DND-41 (cell line): ENCODE data around the gene DGKB.

Source experiments
- EZH2 ChIP-seq: IDR thresholded peaks from 3 replicates; pipeline ENCODE4 v1.6.1; 2012; ENCODE audit warnings: borderline replicate concordance, low read depth, mild to moderate bottlenecking, moderate library complexity, low read length, inconsistent platforms; ENCODE audit not compliant: severe bottlenecking
- TF ChIP-seq, protein P1 (sequence below): IDR thresholded peaks from 2 replicates; pipeline ENCODE4 v1.5.1; 2012; ENCODE audit warnings: borderline replicate concordance, low read length, moderate library complexity, mild to moderate bottlenecking; ENCODE audit not compliant: poor library complexity, severe bottlenecking; ENCODE audit errors: extremely low read depth

DNA sequence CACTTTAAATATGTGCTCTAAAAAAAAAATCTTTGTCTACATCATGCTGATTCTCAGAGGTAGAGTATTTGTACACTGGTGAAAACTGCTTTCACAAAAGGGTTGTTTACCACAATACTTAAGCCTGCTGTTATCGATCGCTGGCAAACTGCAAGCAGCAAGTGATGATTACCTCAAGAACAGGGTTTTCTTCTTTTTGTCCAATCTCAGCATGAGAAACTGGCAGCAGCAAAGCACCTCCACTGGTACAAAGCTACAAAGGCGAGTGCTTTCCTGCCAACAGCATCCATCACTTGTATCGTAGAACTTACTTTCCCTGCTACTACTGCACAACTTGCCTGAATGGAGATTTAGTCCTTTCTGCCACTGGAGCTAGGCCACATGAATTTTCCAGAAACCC, 276.5 kb downstream of the DGKB start:
- TF ChIP-seq, protein P1, sequence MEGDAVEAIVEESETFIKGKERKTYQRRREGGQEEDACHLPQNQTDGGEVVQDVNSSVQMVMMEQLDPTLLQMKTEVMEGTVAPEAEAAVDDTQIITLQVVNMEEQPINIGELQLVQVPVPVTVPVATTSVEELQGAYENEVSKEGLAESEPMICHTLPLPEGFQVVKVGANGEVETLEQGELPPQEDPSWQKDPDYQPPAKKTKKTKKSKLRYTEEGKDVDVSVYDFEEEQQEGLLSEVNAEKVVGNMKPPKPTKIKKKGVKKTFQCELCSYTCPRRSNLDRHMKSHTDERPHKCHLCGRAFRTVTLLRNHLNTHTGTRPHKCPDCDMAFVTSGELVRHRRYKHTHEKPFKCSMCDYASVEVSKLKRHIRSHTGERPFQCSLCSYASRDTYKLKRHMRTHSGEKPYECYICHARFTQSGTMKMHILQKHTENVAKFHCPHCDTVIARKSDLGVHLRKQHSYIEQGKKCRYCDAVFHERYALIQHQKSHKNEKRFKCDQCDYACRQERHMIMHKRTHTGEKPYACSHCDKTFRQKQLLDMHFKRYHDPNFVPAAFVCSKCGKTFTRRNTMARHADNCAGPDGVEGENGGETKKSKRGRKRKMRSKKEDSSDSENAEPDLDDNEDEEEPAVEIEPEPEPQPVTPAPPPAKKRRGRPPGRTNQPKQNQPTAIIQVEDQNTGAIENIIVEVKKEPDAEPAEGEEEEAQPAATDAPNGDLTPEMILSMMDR = no peak
- TF ChIP-seq EZH2 = no peak
